ENCODE results near the gene RAB5A.
"Not testable (repeated sequence)": the region's sequence is repeated elsewhere in the genome, so short reads cannot be mapped to it uniquely, and the experiment has no call there.

Gene RAB5A

DNA sequence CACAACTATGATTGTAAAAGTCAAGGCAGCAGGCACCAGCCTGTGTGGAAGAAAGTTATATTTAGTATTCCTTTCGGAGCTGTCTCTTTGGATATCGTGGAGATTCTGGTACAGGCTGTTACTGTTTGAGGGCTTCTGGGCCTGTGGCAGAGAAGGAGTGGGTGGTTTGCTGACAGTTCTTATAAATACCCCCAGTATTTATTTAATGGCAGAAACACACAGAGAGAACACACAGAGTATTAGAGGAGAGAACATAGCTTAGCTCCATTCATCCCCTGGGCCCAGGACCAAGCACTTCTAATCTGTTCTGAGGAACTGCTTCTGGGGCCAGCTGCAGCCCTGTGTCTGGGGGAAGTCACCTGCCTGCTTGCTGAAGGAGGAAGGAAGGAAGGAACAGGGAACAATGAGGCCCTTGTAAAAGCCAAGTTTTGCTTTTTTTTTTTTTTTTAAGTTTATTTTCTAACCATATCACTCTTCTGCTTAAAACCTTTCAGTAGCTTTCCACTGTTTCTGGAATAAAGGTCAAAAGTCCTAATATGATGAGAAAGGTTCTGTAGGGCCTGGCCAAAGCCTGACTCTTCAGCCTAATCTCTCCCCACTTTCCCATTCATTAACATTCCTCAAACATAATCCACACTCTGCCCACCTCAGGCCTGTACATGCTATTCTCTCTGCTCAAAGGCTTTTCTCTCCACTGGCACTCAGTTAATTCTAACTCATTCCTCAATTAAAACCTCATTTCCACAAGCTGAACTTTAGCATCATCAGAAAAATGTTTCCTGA, 76.9 kb downstream of the RAB5A start:
- no peak overlapping the region for H3K4me3 ChIP-seq (ENCODE audit: low read depth, low read length)

DNA sequence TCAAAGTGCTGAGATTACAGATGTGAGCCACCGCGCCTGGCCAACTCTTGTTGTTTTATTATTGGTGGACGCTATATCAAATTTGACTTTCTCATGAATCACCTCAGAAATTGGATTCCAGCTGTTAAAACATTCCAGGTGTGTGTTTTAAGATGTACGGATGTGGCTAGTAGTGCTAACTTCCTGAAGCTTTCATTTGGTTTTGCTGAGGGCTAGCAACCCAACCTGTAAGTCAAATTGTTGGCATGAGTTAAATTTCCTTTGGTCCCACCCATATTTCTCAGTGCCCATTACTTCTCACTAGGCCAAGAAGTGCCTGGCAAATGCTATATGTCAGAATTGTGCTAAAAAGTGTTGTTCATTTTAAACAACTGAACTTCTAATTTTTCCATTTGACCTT, 80.2 kb downstream of the RAB5A start:
- H3K4me3 ChIP-seq (ENCODE audit: low read depth, low read length): no peak overlapping the region

DNA sequence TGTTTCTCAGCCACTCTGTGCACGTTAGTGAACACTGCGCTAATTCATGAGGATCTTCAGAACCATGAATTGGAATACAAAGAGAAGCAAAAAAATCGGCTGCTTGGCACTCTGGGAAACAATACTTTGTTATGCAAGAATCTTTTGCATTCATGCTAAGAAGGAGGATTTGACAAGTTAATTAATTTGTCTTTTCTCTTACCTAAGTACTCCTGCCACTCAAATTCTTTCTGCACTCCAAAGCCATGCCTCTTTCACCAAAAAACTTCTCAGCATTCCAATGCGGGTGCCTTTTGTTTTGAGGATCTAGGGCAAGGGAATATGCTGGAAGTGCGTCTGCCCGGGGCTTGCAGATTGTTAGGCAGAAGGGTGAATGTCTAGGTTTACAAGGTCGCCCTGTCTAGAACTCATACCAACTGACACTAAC, 82.0 kb downstream of the RAB5A start:
- H3K4me3 ChIP-seq (ENCODE audit: low read depth, low read length): no peak overlapping the region

DNA sequence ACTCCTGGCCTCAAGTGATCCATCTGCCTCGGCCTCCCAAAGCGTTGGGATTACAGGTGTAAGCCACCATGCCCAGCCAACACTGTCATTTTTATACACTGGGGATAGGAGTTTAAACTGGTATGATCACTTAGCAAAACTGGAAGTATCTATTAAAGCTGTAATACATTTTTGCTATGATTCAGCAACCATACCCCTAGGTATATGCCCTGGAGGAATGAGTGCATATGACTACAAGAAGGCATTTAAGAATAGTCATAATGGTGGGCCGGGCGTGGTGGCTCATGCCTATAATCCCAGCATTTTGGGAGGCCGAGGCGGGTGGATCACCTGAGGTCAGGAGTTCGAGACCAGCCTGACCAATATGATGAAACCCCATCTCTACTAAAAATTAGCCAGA, 85.0 kb downstream of the RAB5A start:
- not testable (repeated sequence) for H3K4me3 ChIP-seq (ENCODE audit: low read depth, low read length)

Measured in iPS-11a (cell line).